Eye (tissue), 1 donor: ENCODE results near the gene NUAK2.

Source experiments
- DNase-seq: peaks from one replicate; pipeline ENCODE4 v3.0.0-alpha.2; 2015

Gene NUAK2

DNA sequence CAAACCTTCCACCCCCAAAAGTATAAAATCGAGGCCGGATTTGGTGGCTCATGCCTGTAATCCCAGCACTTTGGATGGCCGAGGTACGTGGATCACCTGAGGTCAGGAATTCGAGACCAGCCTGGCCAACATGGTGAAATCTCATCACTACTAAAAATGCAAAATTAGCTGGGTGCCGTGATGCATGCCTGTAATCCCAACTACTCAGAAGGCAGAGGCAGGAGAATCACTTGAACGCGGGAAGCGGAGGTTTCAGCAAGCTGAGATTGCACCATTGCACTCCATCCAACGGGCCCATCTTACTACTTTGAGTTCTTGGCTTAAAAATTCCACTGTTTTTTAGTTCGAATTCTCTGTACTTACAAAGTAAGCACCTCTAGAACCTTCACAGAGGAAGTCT, 24.2 kb upstream of the NUAK2 start:
- DNase-seq = no peak

DNA sequence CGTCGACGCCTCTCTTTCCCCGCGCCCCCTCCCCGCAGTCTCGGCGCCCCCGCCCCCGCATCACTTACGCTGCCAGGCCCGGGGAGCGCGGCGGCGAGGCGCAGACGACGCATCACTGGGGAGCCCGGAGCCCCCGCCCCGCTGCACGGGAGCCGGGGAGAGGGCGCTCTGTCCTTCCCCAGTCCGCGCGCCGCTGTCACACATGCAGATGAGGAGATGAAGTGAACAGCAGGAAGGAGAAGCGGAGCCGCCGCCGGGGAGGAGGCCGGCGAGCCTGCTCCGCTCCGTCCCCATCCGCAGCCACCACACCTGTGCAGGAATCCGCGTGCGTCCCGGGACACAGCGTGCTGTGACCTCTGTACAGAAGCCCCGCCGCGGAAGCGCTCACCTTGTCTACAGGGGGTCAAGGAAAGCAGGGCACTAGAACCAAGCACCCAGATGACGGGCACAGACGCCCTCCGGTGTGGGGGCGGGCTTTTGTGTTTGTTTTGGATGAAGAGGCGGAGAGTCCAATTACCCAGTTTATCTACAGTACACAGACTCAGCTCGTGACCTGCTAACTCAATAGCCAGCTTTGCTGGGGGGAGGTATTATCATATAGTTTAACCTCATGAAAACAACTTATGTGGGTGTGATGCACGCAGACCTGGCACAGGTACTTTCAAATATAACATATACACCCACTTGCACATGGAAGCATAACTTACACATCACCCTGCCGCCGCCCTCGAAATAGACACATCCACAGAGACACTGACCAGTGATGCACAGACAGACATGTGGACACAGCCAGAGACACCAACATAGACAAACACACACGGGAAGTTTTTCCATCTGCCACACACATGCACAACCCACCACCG, 22.8 kb upstream of the NUAK2 start:
- DNase-seq = peak; percentile 76

- peak; percentile 74 for DNase-seq
Measured at GRCh38 chr1:205343431-205344065, 22.0 kb upstream of the NUAK2 start.

- DNase-seq = no peak
Measured at GRCh38 chr1:205342986-205343385, 21.4 kb upstream of the NUAK2 start.

GRCh38 chr1:205340676-205341075, 19.1 kb upstream of the NUAK2 start:
- no peak for DNase-seq

DNA sequence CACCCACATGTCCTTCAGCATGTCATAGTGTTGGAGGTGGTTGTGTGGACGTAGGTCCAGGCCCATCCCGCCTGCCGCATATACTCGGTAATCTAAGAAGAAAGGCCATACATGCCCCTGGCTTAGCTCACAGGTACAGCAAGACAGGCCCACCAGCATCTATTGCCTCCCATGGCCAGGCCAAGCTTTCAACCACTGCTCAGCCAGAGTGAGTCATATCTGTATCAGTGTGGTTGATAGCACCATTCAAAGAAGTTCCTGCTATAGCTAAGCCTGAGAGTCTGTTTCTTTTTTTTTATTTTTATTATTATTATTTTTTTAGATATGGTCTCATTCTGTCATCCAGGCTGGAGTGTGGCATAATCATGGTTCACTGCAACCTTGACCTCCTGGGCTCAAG, 18.2 kb upstream of the NUAK2 start:
- no peak for DNase-seq

- DNase-seq = no peak
Measured at GRCh38 chr1:205339197-205339702, 17.7 kb upstream of the NUAK2 start.

DNA sequence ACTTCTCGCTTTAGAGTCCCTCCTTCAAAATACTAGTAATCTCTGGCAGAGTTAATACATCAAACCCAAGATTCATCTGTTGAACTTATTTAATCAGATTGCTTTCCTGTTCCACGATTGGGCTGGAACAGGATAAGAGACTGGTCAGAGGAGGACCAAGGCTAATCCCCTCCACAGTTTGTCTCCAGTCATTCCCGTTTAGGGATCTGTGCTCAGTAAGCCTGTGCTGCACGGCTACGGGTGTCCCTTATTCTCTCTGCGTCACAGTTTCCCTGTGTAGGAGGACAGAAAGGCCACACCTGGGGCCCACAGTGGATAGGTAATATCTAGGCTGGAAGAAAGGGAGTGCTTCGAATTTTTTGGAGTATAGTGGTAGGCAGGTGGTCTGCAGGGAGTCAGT, 16.5 kb upstream of the NUAK2 start:
- DNase-seq = no peak

DNA sequence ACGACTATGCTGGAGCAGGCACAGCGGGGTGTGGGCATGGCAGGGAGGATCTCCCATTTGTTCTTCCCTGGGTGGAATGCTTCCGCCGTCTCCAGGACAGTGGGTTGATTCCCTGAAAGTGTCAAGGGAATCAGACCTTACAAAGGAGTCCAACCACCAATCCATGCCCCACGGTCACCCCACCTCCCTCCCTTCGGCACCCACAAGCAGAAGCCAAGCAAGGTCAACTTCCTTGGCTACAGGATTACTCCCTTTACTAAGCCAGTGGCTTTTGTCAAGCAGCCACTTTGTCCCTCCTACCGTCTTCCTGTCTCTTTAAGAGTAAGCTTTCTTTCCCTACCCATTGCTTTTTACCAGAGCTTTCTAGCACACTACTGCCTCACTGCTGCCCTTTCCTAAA, 15.9 kb upstream of the NUAK2 start:
- no peak for DNase-seq

GRCh38 chr1:205335692-205336091, 14.1 kb upstream of the NUAK2 start:
- DNase-seq = peak; percentile 91

DNA sequence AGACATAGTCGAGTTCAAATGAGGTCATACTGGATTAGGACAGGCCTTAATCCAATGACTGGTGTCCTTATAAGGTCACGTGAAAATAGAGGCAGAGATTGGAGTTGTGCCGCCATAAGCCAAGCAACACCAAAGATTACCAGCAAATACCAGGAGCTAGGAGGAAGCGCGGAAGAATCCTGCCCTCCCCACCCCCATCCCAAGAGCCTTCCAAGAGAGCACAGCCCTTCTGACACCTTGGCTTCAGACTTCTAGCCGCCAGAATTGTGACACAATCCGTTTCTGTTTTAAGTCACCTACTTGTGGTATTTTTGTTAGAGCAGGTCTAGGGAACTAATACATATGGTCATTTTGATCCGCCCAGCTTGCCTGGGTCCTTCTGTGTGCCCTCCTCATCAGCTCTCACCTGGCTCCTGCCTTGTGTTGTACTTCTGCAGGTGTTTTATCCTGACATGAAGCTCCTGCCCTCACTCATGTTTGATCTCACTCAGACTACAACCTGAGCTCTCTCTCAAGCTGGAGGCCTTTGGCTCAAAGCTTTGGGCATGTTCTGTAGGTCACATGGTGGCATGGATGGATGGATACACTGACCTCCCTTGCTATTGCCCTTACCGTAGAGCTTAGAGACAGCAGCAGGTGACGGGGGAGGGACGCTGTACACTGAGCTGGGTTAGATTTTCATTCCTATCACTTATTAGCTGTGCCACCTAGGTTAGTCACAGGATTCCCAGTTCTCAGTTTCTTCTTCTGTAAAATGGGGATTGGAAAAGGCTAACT, 10.7 kb upstream of the NUAK2 start:
- DNase-seq = no peak

GRCh38 chr1:205330150-205330549, 8.6 kb upstream of the NUAK2 start:
- no peak for DNase-seq

- no peak for DNase-seq
Measured at GRCh38 chr1:205329719-205330118, 8.2 kb upstream of the NUAK2 start.

DNA sequence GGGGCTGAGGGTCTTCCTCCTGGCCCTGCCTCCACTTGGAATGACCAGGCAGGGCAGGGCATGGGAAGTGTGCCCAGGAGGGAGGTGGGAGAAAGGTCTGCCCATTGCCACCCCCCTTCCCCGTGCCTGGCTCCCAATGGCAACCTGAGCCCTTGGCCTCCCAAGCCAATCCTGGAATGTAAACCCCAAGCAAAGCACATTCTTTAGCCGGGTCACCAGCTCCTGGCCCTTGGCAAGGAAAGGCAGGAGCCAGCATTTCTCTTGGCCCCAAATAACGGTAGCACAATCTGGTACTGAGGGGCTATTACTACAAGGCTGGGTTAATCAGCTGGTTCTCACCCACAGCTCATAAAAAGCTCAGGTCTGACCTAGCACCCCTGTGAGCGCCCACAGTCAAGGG, 6.9 kb upstream of the NUAK2 start:
- DNase-seq = no peak

DNA sequence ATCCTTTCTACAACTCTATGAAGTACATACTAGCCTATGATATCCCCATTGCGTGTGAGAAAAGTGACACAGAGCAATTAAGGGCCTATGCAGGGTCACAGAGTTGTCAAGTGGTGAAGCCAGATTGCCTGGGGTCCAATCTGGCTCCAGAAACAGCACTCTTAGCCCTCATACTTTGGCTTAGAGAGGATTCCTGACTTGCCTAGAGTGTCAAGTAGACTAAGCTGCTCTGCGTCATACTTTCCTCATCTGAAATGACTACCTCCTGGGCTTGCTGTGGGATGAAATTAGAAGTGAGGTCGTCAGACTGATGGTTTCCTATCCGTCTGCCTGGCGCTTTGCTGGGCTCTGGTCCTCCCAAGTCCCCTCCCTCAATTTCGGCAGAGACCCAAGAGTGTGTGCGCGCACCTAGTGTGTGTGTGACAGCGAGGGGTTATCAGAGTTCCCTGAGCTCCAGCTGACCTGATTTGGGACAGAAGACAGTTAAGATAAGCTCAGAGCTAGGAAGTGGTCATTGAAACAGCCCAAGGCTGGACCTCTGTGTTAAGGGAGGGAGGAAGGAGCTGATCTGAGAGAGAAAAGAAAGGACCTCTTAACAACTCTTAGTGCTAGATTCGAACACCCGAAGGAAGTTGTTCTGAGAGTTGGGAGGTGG, 5.4 kb upstream of the NUAK2 start:
- DNase-seq = no peak

GRCh38 chr1:205325334-205325884, 3.9 kb upstream of the NUAK2 start:
- peak; percentile 90 for DNase-seq

DNA sequence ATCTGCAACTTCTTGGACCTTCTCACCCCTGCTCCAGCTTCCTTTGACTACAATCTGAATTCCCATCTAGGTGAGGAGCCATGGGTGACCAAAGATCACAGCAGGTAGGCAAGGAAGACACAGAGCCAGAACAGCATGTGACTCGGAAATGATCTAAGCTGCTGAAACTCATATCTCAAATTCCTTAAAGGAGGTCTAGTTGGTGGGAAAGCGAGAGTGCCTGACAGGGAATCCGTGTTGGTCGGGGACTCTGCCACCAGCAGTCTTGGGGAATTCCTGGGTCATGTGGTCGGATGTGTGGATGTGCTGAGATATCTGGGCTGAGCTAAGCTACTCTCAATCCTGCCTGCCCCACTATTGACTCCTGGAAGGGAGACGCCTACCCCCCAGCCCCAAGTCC, 3.2 kb upstream of the NUAK2 start:
- no peak for DNase-seq

DNA sequence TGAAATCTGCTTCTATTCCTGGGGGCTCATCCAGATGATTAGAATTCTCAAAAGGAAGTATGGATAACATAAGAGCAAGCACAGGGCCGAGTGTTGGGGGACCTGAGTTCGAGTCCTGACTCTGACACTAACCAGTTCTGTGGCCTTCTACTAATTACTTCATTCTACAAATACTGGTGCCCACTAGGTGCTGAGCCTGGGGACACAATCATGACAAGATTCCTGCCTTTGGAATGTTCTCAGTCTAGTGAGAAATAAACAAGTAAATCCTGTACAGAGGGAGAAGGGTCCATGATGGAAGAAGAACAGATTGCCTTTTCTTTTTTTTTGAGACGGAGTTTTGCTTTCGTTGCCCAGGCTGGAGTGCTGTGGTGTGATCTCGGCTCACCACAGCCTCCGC, 2.2 kb upstream of the NUAK2 start:
- no peak for DNase-seq

GRCh38 chr1:205321959-205322283, 376 bp upstream of the NUAK2 start:
- no peak for DNase-seq

GRCh38 chr1:205319081-205320018, 2.2 kb downstream of the NUAK2 start:
- DNase-seq = no peak

DNA sequence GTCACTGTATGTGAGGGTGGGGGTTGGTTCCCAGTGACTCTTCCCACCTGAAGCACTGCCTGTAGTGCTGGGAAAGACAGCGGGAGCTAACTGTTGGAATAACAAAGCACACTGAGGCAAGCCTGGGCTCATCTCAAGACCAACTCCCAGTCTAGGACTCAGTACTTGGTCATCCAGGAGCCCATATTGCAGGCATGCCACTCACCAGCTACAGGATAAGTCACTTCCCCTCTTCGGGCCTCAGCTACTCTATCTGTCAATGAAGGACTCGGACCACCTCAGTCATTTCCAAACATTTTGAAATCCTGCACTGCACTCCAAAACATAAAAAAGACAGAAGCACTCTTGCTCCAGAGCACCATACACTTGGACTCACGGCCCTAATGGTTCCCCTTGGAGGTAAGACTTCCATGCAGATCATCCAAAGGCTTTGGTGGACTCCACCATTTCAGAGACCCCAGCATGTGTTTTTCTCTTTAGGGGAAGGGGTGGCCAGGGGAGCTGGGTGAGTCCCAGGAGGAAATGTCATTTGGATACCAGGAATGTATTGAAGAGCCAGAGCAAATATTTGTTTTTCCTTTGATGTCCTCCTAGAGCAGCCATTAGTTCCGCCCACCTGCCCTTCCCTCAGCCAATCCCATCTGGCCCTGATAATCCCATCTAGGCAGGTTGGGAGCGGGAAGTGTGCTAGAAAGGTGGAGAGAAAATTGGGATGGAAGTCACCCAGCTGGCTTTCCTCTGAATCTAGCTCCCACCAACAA, 3.1 kb downstream of the NUAK2 start:
- DNase-seq = no peak
